Stimulated activated CD4-positive, alpha-beta T cell treated with anti-CD3 and anti-CD28 coated beads, Interleukin-15, amount 100 ng/mL, for 48 hours (primary cell): ENCODE results near the gene B4GALNT4.
A peak's percentile ranks its signal among the peaks of the same experiment; 100 is the strongest.
"Not testable (repeated sequence)": the region's sequence is repeated elsewhere in the genome, so short reads cannot be mapped to it uniquely, and the experiment has no call there.

Experiments
- DNase-seq, 2 donors: peaks; one replicate each; pipeline ENCODE4 v3.0.0-alpha.2; 2020; ENCODE audit warnings: low read depth in 2 of 2

Gene B4GALNT4

DNA sequence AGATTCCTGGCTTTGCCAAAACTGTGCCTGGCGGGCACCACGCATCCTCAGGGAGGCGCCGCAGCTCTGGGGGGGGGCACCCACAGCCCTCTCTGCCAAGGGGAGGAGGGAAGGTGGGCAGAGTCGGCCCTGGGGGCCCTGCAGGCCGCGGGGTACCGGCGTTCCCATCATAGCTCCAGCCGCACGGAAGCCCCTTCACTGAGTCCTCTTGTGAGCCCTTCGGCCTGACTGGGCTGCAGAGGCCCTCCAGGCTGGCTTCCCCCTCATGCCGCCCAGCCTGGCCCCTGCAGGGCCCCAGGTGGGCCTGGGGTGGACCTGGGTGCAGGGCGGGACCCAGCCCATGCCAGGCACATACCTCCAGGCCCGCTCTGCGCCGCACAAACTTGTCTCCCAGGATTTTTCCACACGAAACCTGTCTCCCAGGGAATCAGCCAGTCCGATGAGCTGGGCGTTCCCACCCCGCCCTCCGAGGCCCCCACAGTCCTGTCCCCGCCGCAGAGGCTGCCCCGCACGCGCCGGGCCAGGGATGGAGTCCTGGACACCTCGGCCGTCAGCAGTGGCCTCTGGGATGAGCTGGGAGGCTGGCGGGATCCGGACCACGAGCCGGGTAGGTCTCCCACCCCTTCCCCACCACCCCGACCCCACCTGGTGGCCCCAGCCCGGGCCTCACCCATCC is 22.9 kb downstream of the B4GALNT4 start:
- no peak for DNase-seq

DNA sequence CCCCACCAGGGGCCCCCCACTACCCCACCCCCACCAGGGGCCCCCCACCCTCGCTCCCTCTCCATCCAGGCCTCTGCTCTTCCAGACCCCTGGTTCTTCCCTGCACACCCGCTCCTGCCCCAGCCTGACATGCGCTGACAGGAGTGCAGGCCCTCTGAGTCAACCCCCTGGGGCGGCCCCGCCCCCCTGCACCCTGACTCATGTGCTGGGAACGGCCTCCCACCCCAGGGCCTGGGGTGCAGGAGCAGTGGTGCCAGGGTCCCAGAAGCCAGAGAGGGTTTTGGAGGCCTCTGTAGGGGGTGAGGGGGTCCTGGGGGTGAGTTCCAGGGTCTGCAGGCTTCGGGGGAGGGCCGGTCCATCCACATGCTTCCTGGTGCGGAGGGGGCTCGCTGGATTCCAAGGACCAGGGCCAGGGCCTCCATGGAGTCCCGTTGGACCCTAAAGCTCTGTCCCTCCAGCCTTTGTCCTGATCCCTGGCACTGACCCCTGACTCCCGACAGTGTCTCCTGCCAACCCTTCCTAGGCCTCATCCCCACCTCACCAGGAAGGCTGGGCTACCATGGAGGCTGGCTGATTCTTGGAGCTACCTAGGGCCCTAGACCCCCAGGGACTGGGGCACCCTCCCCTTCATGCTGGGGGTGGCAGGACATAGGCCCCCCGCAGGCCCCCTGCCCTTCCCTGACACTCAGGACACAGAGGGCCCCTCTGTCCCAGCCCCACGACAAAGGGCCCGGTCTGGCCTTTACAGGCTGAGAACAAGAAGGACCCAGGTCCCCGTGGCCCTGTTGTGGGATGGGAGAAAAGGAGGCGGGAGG is 24.1 kb downstream of the B4GALNT4 start:
- no peak for DNase-seq

GRCh38 chr11:394034-394857 is 24.9 kb downstream of the B4GALNT4 start, which contains the start of gene PKP3:
Gene PKP3, plus strand, starts transcription at chr11:394209. Its CDS starts 84 bp downstream, at chr11:394293.
- DNase-seq, result no peak

DNA sequence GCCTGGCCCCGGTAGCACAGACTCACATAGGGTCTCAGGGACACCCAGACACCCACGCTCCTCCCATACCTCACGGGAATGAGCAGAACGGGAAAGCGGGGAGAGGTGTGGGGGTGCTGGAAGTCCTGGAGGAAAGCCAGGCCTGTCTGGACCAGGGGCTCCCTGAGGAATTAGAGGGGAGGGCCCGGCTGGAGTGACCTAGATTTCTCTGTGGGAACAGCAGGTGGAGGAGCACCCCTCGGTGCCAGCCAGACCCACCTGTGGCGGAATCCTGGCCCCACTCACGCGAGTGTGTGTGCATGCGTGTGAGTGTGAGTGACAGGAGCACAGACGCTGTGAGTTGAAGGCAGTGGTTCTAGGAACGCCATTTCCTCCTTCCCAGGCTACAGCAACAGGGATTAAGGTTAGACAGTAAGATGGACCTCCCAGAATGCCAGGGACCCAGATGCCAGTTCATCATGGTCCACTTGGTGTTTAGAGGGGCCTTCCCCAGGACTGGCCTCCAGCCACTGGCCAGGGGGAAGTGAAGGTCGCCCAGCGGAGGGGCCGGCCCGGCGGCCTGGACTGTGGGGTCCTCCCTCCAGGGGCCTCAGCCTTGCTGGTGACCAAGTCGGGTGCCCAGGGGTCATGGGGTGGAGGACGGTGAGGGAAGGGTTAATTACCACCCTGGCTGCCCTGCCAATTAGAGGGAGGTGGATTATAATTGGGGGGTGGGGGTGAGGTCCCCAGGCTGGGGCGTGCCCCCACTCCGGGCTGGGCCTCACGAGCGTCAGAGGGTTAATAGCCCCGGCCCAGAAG is 25.8 kb downstream of the B4GALNT4 start:
- no peak for DNase-seq

GRCh38 chr11:395866-396265 is 26.6 kb downstream of the B4GALNT4 start:
- no peak for DNase-seq

- DNase-seq, result no peak
Observed at GRCh38 chr11:396511-396947, 27.2 kb downstream of the B4GALNT4 start.

DNA sequence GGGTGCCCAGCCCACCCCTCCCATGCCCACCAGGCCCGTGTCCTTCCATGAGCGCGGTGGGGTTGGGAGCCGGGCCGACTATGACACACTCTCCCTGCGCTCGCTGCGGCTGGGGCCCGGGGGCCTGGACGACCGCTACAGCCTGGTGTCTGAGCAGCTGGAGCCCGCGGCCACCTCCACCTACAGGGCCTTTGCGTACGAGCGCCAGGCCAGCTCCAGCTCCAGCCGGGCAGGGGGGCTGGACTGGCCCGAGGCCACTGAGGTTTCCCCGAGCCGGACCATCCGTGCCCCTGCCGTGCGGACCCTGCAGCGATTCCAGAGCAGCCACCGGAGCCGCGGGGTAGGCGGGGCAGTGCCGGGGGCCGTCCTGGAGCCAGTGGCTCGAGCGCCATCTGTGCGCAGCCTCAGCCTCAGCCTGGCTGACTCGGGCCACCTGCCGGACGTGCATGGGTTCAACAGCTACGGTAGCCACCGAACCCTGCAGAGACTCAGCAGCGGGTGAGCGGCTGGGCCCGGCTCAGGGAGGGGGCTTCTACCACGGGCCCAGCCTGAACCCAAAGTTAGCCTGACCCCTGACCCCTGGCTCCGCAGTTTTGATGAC is 27.7 kb downstream of the B4GALNT4 start:
- peak in 1 of 2 donors; percentile 46 for DNase-seq

DNA sequence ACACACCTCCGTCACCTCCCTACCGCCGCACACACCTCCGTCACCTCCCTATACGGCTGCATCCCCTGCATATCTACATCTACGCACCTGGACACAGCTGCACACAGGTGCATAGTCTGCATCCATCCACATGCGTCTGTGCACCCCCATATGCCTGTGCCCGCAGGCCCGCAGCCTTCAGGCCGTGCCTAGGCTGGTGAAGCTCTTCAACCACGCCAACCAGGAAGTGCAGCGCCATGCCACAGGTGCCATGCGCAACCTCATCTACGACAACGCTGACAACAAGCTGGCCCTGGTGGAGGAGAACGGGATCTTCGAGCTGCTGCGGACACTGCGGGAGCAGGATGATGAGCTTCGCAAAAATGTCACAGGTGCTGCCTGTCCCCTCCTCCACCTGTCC is 29.5 kb downstream of the B4GALNT4 start:
- no peak for DNase-seq

GRCh38 chr11:399731-400211 is 30.5 kb downstream of the B4GALNT4 start:
- DNase-seq, result no peak

DNA sequence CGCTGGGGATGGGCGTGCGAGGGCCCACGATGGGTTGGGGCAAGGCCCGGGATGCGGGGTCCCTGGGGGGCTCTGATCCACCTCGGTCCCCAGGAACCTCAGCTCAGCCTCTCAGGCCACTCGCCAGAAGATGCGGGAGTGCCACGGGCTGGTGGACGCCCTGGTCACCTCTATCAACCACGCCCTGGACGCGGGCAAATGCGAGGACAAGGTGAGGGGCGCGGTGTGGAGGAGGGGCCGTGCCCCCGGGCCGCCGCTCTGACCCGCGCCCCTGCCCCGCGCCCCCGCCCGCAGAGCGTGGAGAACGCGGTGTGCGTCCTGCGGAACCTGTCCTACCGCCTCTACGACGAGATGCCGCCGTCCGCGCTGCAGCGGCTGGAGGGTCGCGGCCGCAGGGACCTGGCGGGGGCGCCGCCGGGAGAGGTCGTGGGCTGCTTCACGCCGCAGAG is 31.0 kb downstream of the B4GALNT4 start:
- no peak for DNase-seq

DNA sequence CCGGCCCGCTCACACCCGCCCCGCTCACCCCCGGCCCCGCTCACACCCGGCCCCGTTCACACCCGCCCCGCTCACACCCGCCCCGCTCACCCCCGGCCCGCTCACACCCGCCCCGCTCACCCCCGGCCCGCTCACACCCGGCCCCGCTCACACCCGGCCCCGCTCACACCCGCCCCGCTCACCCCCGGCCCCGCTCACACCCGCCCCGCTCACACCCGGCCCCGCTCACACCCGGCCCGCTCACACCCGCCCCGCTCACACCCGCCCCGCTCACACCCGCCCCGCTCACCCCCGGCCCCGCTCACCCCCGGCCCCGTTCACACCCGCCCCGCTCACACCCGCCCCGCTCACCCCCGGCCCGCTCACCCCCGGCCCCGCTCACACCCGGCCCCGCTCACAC is 31.9 kb downstream of the B4GALNT4 start:
- not testable (repeated sequence) for DNase-seq

GRCh38 chr11:403021-403760 is 33.9 kb downstream of the B4GALNT4 start:
- no peak for DNase-seq

DNA sequence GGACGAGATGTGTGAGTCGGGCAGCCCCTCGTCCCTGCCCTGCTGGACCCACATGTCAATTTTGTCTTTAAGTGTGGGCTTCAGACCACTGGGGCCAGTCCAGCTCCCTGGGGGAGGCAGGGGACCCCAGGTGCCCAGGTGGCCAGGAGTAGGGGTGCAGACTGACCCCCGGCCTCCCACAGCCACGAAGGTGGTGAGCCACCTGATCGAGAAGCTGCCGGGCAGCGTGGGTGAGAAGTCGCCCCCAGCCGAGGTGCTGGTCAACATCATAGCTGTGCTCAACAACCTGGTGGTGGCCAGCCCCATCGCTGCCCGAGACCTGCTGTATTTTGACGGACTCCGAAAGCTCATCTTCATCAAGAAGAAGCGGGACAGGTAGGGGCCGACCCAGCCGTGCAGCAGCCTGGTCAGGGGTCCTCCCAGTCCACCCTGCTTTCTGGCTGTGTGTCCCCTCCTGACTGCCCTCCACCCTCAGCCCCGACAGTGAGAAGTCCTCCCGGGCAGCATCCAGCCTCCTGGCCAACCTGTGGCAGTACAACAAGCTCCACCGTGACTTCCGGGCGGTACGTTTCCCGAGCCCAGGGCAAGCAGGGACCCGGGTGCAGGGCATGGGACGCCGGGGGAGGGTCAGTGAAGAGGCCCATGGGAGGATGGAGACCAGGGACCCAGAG is 34.6 kb downstream of the B4GALNT4 start:
- no peak for DNase-seq

DNA sequence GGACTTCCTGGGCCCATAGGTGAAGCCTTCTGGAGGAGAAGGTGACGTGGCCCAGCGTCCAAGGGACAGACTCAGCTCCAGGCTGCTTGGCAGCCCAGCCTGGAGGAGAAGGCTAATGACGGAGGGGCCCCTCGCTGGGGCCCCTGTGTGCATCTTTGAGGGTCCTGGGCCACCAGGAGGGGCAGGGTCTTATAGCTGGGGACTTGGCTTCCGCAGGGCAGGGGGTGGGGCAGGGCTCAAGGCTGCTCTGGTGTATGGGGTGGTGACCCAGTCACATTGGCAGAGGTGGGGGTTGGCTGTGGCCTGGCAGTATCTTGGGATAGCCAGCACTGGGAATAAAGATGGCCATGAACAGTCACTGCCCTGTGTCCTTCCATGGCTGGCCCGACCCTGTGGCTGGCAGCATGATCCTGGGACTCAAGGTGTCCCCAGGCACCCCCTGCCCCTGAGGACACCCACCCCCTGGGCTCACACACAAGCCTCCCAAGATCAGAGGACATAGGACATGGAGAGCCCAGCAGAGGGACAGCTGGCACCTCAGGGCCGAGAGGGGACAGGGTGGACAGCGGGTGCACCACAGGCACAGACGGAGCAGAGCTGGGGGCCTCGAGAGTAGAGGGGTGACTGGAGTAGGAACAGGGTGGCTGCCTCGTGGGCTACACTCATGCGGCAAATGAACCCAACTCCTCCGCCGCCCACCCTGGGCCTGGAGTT is 35.4 kb downstream of the B4GALNT4 start:
- no peak for DNase-seq

DNA sequence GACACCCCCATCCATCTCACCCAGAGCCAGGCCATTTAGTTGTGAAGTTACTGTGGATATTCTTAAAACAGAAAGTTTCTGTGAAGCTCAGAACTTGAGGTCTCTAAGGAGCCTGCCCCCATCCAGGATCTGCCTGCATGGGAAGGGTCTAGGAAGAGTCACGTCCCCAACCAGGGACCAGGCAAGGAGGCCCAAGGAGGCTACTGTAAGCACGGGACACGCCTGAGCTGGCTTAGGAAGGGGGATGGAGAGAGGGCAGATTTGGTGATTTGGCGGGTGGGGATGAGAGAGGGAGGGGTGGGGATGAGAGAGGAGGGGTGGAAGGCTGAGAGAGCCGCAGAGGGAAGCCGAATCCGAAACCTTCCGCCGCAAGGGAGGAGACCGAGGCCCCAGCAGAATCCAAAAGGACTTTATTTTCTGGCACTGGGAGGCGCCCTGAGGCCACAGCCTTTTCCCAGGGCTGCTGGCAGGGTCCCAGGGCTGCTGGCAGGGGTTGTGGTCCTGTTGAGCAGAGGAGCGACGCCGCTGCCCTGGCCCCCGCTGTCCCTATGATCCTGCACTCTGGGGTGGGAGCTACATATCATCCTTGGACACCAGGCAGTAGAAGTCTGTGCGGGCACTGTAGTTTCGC is 36.1 kb downstream of the B4GALNT4 start:
- DNase-seq, result no peak

GRCh38 chr11:405954-406795 is 36.9 kb downstream of the B4GALNT4 start:
- no peak for DNase-seq
